Chondrocyte (in vitro differentiated cells): Measurements from ENCODE around the gene CPTP. TPM values are rescaled to one million over a fixed set of nuclear protein-coding genes. Genes with fewer than 3 reads are reported as not detected.

Experiments used
- DNase-seq: peaks from one replicate; pipeline ENCODE4 v3.0.0; 2021; ENCODE audit warnings: mixed read lengths, low spot score
- H3K27ac Mint-ChIP-seq: one replicate; pipeline ENCODE4 v1.8.0; 2021; ENCODE audit warnings: mild to moderate bottlenecking, moderate library complexity, mixed read lengths; ENCODE audit not compliant: unreplicated experiment
- H3K27me3 Mint-ChIP-seq: 2 replicates; pipeline ENCODE4 v1.8.0; 2021; ENCODE audit warnings: low read depth, mixed read lengths
- H3K36me3 Mint-ChIP-seq: 2 replicates; pipeline ENCODE4 v1.8.0; 2021; ENCODE audit warnings: low read depth, mixed read lengths
- H3K4me1 Mint-ChIP-seq: 2 replicates; pipeline ENCODE4 v1.8.0; 2021; ENCODE audit warnings: low read depth, mild to moderate bottlenecking, mixed read lengths
- H3K4me3 Mint-ChIP-seq: one replicate; pipeline ENCODE4 v1.8.0; 2021; ENCODE audit warnings: mild to moderate bottlenecking, moderate library complexity, mixed read lengths; ENCODE audit not compliant: unreplicated experiment
- H3K9me3 Mint-ChIP-seq: 2 replicates; pipeline ENCODE4 v1.8.0; 2021; ENCODE audit warnings: low read depth, mixed read lengths
- CTCF ChIP-seq: fragments of 200-600 bp; sonication (generic); IDR thresholded peaks from 2 replicates; pipeline ENCODE4 v1.5.0; 2021; ENCODE audit warnings: antibody characterized with exemption, mild to moderate bottlenecking, moderate library complexity
- total RNA-seq: library from RNA; stranded (reverse); gene quantifications from 3 replicates; pipeline ENCODE4 v1.2.1, GENCODE V29; 2021

Gene CPTP
- total RNA-seq, 1 donor from 2014 or later, result 23.1 TPM

- H3K4me1 Mint-ChIP-seq, result peaks cover under 1% of the 10 kb centered on the region
- H3K27ac Mint-ChIP-seq, result no peak overlapping the region
- H3K27me3 Mint-ChIP-seq, result no peaks in the 10 kb centered on the region
- TF ChIP-seq CTCF, result no peak
- DNase-seq, result no peak
- no peaks in the 10 kb centered on the region for H3K9me3 Mint-ChIP-seq
- no peaks in the 10 kb centered on the region for H3K36me3 Mint-ChIP-seq
- H3K4me3 Mint-ChIP-seq, result no peak overlapping the region
Observed at GRCh38 chr1:1285102-1285571, 39.5 kb upstream of the CPTP start.

- Mint-ChIP-seq H3K4me1 (peaks cover 4% of the 10 kb centered on the region), H3K4me3 (no peak overlapping the region), H3K36me3 (no peaks in the 10 kb centered on the region), H3K9me3 (no peaks in the 10 kb centered on the region), H3K27me3 (no peaks in the 10 kb centered on the region), H3K27ac (no peak overlapping the region)
- no peak for TF ChIP-seq CTCF
- DNase-seq, result no peak
Observed at GRCh38 chr1:1285611-1286311, 38.8 kb upstream of the CPTP start.

GRCh38 chr1:1286313-1287261 lies 38.0 kb upstream of the CPTP start:
- H3K4me3 Mint-ChIP-seq, result no peak overlapping the region
- no peak overlapping the region for H3K27ac Mint-ChIP-seq
- H3K27me3 Mint-ChIP-seq, result no peaks in the 10 kb centered on the region
- no peaks in the 10 kb centered on the region for H3K36me3 Mint-ChIP-seq
- H3K4me1 Mint-ChIP-seq, result peaks cover 4% of the 10 kb centered on the region
- H3K9me3 Mint-ChIP-seq, result no peaks in the 10 kb centered on the region
- no peak for DNase-seq
- TF ChIP-seq CTCF, result no peak

- no peak for DNase-seq
- no peak overlapping the region for H3K4me3 Mint-ChIP-seq
- H3K36me3 Mint-ChIP-seq, result no peaks in the 10 kb centered on the region
- no peak overlapping the region for H3K27ac Mint-ChIP-seq
- TF ChIP-seq CTCF, result no peak
- H3K9me3 Mint-ChIP-seq, result no peaks in the 10 kb centered on the region
- peaks cover 4% of the 10 kb centered on the region for H3K4me1 Mint-ChIP-seq
- H3K27me3 Mint-ChIP-seq, result no peaks in the 10 kb centered on the region
Observed at GRCh38 chr1:1287288-1288110, 37.1 kb upstream of the CPTP start.
